SK-N-SH (cell line): ENCODE results near the gene NOP16. TPM values are rescaled to one million over a fixed set of nuclear protein-coding genes. Genes with fewer than 3 reads are reported as not detected.

Source experiments
- CTCF ChIA-PET: fragments of 300-600, 350-600 bp; formaldehyde crosslinking; extraction: SDS; loops from one replicate; lab custom pipeline; 2021; lab: Yijun Ruan, JAX
- POLR2A ChIA-PET: fragments of 350-600 bp; sonication (Branson Sonifier 250); formaldehyde crosslinking; extraction: SDS; loops from one replicate; lab custom pipeline; 2020; ENCODE audit warnings: antibody characterized with exemption, inconsistent platforms; lab: Yijun Ruan, JAX
- DNase-seq: peaks from one replicate; pipeline ENCODE4 v3.0.0; 2012
- H2AFZ ChIP-seq: fragments of 200-600 bp; sonication (generic); 2 replicates; pipeline ENCODE4 v1.8.1; 2016; ENCODE audit warnings: antibody characterized with exemption, mild to moderate bottlenecking, low read depth
- H3F3A ChIP-seq: fragments of 200-600 bp; sonication (generic); replicated peaks from 2 replicates; pipeline ENCODE3; 2016; ENCODE audit warnings: antibody characterized with exemption, mild to moderate bottlenecking; ENCODE audit not compliant: insufficient read depth
- H3K27ac ChIP-seq, 2 experiments: fragments of 200-500 bp in 1 of 2; fragments of 200-600 bp in 1 of 2; sonication (Bioruptor generic) in 1 of 2; sonication (generic), shearing (Covaris generic) in 1 of 2; 2 replicates each; pipeline versions ENCODE4 v1.5.1 to v1.6.1; 2014 to 2016; ENCODE audit warnings: low read depth in 2 of 2, inconsistent platforms in 1 of 2, low read length in 1 of 2, mild to moderate bottlenecking in 1 of 2, mixed read lengths in 1 of 2
- H3K27me3 ChIP-seq: fragments of 200-600 bp; sonication (generic), shearing (Covaris generic); 2 replicates; pipeline ENCODE4 v1.6.1; 2016; ENCODE audit warnings: mixed run types; ENCODE audit not compliant: insufficient read depth
- H3K36me3 ChIP-seq, 2 experiments: fragments of 200-500 bp in 1 of 2; fragments of 200-600 bp in 1 of 2; sonication (Bioruptor generic) in 1 of 2; sonication (generic) in 1 of 2; replicated peaks in 1 of 2; 2 replicates each; pipeline versions ENCODE3 to v1.5.1; 2014 to 2016; ENCODE audit warnings: low read length in 1 of 2, mild to moderate bottlenecking in 1 of 2; ENCODE audit not compliant: insufficient read depth in 2 of 2, control insufficient read depth in 1 of 2
- H3K4me1 ChIP-seq, 2 experiments: fragments of 200-500 bp in 1 of 2; fragments of 200-600 bp in 1 of 2; sonication (Bioruptor generic) in 1 of 2; sonication (generic), shearing (Covaris generic) in 1 of 2; 2 replicates each; pipeline versions ENCODE4 v1.5.1 to v1.6.1; 2014 to 2016; ENCODE audit warnings: low read depth in 1 of 2, low read length in 1 of 2, mixed run types in 1 of 2; ENCODE audit not compliant: insufficient read depth in 2 of 2, control insufficient read depth in 1 of 2
- H3K4me2 ChIP-seq: fragments of 200-600 bp; sonication (generic), shearing (Covaris generic); 2 replicates; pipeline ENCODE4 v1.6.1; 2017; ENCODE audit warnings: mixed run types
- H3K4me3 ChIP-seq, 2 experiments: fragments of 200-500 bp in 1 of 2; fragments of 200-600 bp in 1 of 2; sonication (Bioruptor generic) in 1 of 2; sonication (generic), shearing (Covaris generic) in 1 of 2; 2 replicates each; pipeline versions ENCODE4 v1.5.1 to v1.8.1; 2014 to 2016; ENCODE audit warnings: low read depth in 2 of 2, inconsistent platforms in 1 of 2, low read length in 1 of 2, mild to moderate bottlenecking in 1 of 2, mixed read lengths in 1 of 2, moderate library complexity in 1 of 2
- H3K79me2 ChIP-seq: fragments of 200-600 bp; sonication (generic); 2 replicates; pipeline ENCODE4 v1.8.1; 2017; ENCODE audit warnings: mild to moderate bottlenecking; ENCODE audit not compliant: insufficient read depth
- H3K9ac ChIP-seq: fragments of 200-600 bp; sonication (generic); 2 replicates; pipeline ENCODE4 v1.6.1; 2017; ENCODE audit warnings: mixed run types
- H3K9me2 ChIP-seq: fragments of 200-600 bp; sonication (generic); 2 replicates; pipeline ENCODE4 v1.6.1; 2017; ENCODE audit warnings: mixed run types
- H3K9me3 ChIP-seq: fragments of 200-600 bp; sonication (generic); 2 replicates; pipeline ENCODE4 v1.6.1; 2017; ENCODE audit warnings: mixed run types, mild to moderate bottlenecking, moderate library complexity
- H4K20me1 ChIP-seq: fragments of 200-600 bp; sonication (generic); 2 replicates; pipeline ENCODE4 v1.6.1; 2017; ENCODE audit warnings: mild to moderate bottlenecking, mixed run types; ENCODE audit not compliant: insufficient read depth
- ELF1 ChIP-seq: IDR thresholded peaks from 2 replicates; pipeline ENCODE4 v1.4.0; 2012
- EZH2phosphoT487 ChIP-seq: fragments of 200-600 bp; sonication (generic); IDR thresholded peaks from 2 replicates; pipeline ENCODE4 v1.6.1; 2017; ENCODE audit warnings: low read depth, mixed run types, mild to moderate bottlenecking, antibody characterized with exemption, moderate library complexity, borderline replicate concordance
- FOXJ3 ChIP-seq: sonication (generic); formaldehyde crosslinking; IDR thresholded peaks from 2 replicates; pipeline ENCODE4 v1.5.1; 2020; ENCODE audit warnings: mild to moderate bottlenecking, missing genetic modification reagents
- NRF1 ChIP-seq: IDR thresholded peaks from 2 replicates; pipeline ENCODE4 v1.6.1; 2012; ENCODE audit warnings: low read depth, mild to moderate bottlenecking, low read length
- RFX5 ChIP-seq: IDR thresholded peaks from 2 replicates; pipeline ENCODE4 v1.6.1; 2012; ENCODE audit warnings: mild to moderate bottlenecking, improper control_type of control experiment, low read length
- RXRA ChIP-seq: IDR thresholded peaks from 2 replicates; pipeline ENCODE4 v1.4.0; 2012; ENCODE audit warnings: low read depth, mild to moderate bottlenecking, borderline replicate concordance
- SIN3A ChIP-seq: IDR thresholded peaks from 2 replicates; pipeline ENCODE4 v1.6.1; 2012; ENCODE audit warnings: low read depth, mild to moderate bottlenecking, low read length, moderate library complexity, borderline replicate concordance
- SMC3 ChIP-seq: IDR thresholded peaks from 2 replicates; pipeline ENCODE4 v1.6.1; 2012; ENCODE audit warnings: low read depth, low read length, improper control_type of control experiment
- TAF1 ChIP-seq: IDR thresholded peaks from 2 replicates; pipeline ENCODE4 v1.6.1; 2012; ENCODE audit warnings: low read depth, mild to moderate bottlenecking, low read length, moderate library complexity, borderline replicate concordance
- WGBS: methylation state at CpG from one replicate; pipeline ENCODE4 v1.1.6; 2017; ENCODE audit warnings: low lambda C conversion rate; 5-methylcytosine and 5-hydroxymethylcytosine counted together
- polyA plus RNA-seq, 3 experiments: library from polyadenylated mRNA; depleted of rRNA; stranded (reverse); fragments of >200 nt; gene quantifications; 2 replicates each; pipeline ENCODE4 v1.2.3, GENCODE V29; 2012
- TF ChIP-seq, protein P1 (sequence below): fragments of 200-600 bp; sonication (generic); IDR thresholded peaks from 2 replicates; pipeline ENCODE4 v1.6.1; 2017; ENCODE audit warnings: antibody characterized with exemption, mild to moderate bottlenecking, moderate library complexity
- TF ChIP-seq, protein P2 (sequence below): IDR thresholded peaks from 2 replicates; pipeline ENCODE4 v1.6.1; 2012; ENCODE audit warnings: mild to moderate bottlenecking, low read depth, low read length, moderate library complexity

Gene NOP16
- polyA plus RNA-seq, 1 of the 3 experiments (the other 2 are of a cell fraction), result 158 TPM

DNA sequence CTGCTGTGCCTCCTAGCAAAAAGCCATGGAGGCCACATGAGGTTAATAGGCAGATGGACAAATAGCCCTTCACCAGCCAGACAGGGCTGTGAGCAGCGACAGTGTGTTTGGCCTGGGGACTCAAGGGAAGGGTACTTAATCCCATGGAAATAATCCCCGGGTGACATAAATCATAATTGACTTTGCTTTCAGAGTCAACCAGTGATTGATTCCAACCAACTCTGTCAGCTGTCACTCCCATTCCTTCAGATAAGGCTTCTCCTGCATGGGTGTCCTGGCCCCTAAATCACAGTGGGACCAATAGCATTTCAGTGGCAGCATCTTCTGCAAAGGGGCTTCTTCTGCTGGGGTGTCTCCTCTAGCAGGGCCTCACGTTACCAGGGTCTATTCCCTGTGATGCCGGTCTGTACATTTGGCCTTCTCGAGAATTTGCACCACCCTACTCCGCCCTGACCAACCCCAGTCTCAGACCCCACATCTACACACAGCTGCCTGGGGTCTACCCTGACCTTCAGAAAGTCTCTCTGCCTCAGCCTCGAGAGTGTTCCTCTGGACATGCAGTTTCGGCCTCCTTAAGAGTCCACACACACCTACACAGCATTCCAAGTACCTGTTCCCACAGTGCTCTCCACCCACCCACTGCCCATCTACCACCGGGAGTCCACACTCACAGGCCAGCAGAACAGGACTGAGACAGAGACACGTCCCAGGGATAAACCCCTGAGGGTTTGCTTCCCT, 24.3 kb upstream of the NOP16 start:
- H3K27ac ChIP-seq, result no peak overlapping the region
- H3K9ac ChIP-seq, result no peak overlapping the region
- no peak overlapping the region for H2AFZ ChIP-seq
- WGBS, result 92% methylated on average over 10 of the region's 10 CpGs
- peaks cover 0 to 12% of the 10 kb centered on the region in 2 experiments; a peak in 2 of 4 replicates for H3K4me1 ChIP-seq
- H3F3A ChIP-seq, result no peaks in the 10 kb centered on the region
- H3K9me3 ChIP-seq, result no peaks in the 10 kb centered on the region
- no peaks in the 10 kb centered on the region for H3K27me3 ChIP-seq
- no peak overlapping the region for H3K4me3 ChIP-seq
- peaks cover 0 to 5% of the 10 kb centered on the region in 2 experiments for H3K36me3 ChIP-seq
- no peak overlapping the region for H3K4me2 ChIP-seq
- DNase-seq, result peak; percentile 5
- POLR2A ChIA-PET, result no interaction called here
- TF ChIP-seq, protein P1, sequence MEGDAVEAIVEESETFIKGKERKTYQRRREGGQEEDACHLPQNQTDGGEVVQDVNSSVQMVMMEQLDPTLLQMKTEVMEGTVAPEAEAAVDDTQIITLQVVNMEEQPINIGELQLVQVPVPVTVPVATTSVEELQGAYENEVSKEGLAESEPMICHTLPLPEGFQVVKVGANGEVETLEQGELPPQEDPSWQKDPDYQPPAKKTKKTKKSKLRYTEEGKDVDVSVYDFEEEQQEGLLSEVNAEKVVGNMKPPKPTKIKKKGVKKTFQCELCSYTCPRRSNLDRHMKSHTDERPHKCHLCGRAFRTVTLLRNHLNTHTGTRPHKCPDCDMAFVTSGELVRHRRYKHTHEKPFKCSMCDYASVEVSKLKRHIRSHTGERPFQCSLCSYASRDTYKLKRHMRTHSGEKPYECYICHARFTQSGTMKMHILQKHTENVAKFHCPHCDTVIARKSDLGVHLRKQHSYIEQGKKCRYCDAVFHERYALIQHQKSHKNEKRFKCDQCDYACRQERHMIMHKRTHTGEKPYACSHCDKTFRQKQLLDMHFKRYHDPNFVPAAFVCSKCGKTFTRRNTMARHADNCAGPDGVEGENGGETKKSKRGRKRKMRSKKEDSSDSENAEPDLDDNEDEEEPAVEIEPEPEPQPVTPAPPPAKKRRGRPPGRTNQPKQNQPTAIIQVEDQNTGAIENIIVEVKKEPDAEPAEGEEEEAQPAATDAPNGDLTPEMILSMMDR, result no peak
- TF ChIP-seq RXRA (no peak), NRF1 (no peak)
- CTCF ChIA-PET, result interaction anchor here (1.8 kb wide), 1 partner anchor 35 kb away, joined by 6 read pairs; the partner anchor contains the start of gene FAF2
- H3K79me2 ChIP-seq, result peaks cover 21% of the 10 kb centered on the region; the same call in 1 of the 2 replicates
- H3K9me2 ChIP-seq, result no peaks in the 10 kb centered on the region
- no peaks in the 10 kb centered on the region for H4K20me1 ChIP-seq

DNA sequence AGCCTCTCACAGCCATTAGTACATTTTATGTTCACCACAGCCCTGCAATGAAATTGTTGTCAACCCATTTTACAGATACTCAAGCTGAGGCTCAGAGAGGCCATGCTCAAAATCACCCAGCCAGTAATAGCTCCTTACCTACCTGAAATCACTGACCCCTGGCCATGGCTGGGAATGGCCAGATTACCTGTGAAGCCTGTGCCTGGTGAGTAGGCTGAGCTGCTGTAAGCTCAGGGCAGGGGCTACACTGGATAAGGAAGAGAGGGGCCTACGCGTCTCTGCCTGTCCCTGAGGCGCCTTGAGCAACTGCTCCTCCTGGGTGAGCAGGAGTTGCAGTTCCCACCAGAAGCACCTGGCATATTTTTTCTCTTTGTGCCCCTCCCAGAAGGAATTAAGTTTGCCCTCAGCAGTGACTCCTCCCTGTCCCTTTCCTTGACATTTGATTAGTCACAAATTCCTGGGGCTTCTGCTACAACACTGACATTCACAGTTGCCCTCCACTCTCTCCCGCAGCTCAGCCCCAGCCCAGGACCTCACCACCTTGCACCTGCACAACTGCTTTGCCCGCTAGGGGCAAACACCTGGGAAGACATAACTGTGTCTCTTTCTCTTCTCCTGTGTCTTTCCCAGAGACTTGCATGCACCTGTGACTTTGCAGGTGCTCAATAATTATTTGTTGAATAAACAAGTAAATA, 22.2 kb upstream of the NOP16 start:
- no peaks in the 10 kb centered on the region for H3K27me3 ChIP-seq
- TF ChIP-seq NRF1, result no peak
- TF ChIP-seq RFX5, result no peak
- no peak for TF ChIP-seq SMC3
- TF ChIP-seq, protein P1, result no peak
- TF ChIP-seq, protein P2, sequence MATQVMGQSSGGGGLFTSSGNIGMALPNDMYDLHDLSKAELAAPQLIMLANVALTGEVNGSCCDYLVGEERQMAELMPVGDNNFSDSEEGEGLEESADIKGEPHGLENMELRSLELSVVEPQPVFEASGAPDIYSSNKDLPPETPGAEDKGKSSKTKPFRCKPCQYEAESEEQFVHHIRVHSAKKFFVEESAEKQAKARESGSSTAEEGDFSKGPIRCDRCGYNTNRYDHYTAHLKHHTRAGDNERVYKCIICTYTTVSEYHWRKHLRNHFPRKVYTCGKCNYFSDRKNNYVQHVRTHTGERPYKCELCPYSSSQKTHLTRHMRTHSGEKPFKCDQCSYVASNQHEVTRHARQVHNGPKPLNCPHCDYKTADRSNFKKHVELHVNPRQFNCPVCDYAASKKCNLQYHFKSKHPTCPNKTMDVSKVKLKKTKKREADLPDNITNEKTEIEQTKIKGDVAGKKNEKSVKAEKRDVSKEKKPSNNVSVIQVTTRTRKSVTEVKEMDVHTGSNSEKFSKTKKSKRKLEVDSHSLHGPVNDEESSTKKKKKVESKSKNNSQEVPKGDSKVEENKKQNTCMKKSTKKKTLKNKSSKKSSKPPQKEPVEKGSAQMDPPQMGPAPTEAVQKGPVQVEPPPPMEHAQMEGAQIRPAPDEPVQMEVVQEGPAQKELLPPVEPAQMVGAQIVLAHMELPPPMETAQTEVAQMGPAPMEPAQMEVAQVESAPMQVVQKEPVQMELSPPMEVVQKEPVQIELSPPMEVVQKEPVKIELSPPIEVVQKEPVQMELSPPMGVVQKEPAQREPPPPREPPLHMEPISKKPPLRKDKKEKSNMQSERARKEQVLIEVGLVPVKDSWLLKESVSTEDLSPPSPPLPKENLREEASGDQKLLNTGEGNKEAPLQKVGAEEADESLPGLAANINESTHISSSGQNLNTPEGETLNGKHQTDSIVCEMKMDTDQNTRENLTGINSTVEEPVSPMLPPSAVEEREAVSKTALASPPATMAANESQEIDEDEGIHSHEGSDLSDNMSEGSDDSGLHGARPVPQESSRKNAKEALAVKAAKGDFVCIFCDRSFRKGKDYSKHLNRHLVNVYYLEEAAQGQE, result no peak
- TF ChIP-seq ELF1, result no peak
- no peak for TF ChIP-seq RXRA
- no peak for TF ChIP-seq FOXJ3 (CRISPR knock-in tag)
- no peak for TF ChIP-seq SIN3A
- TF ChIP-seq TAF1, result no peak
- TF ChIP-seq EZH2phosphoT487, result no peak
- POLR2A ChIA-PET, result no interaction called here
- 96% methylated on average over 3 of the region's 5 CpGs for WGBS
- peaks cover 0 to 4% of the 10 kb centered on the region in 2 experiments; a peak in 2 of 4 replicates for H3K4me1 ChIP-seq
- H3K36me3 ChIP-seq, result peaks cover 0 to 9% of the 10 kb centered on the region in 2 experiments
- H3K79me2 ChIP-seq, result peaks cover 18% of the 10 kb centered on the region; the same call in 1 of the 2 replicates
- H3K9me2 ChIP-seq, result no peaks in the 10 kb centered on the region
- no peak overlapping the region for H2AFZ ChIP-seq
- H3K9me3 ChIP-seq, result no peaks in the 10 kb centered on the region
- H3F3A ChIP-seq, result no peaks in the 10 kb centered on the region
- no peaks in the 10 kb centered on the region for H4K20me1 ChIP-seq
- CTCF ChIA-PET, result interaction anchor here (1.2 kb wide), 1 partner anchor 37 kb away, joined by 5 read pairs; no protein-coding TSS in a partner anchor
- H3K27ac ChIP-seq, result no peak overlapping the region
- DNase-seq, result no peak
- no peak overlapping the region for H3K4me2 ChIP-seq
- no peak overlapping the region for H3K4me3 ChIP-seq
- no peak overlapping the region for H3K9ac ChIP-seq
